Ascending aorta (tissue), 2 donors: ENCODE measurements around the gene KCNMA1. TPM values are rescaled to one million over a fixed set of nuclear protein-coding genes. Genes with fewer than 3 reads are reported as not detected.
"Not testable (repeated sequence)": the region's sequence is repeated elsewhere in the genome, so short reads cannot be mapped to it uniquely, and the experiment has no call there.

Experiments used
- DNase-seq, 2 donors: peaks; one replicate each; pipeline ENCODE4 v3.0.0-alpha.2; 2019; ENCODE audit warnings: low spot score in 2 of 2
- H3K27ac ChIP-seq, 2 donors: fragments of 200-600 bp; sonication (generic); one replicate each; pipeline ENCODE4 v1.5.1; 2016 to 2017; ENCODE audit warnings: mild to moderate bottlenecking in 1 of 2
- H3K27me3 ChIP-seq: fragments of 200-600 bp; sonication (generic); one replicate; pipeline ENCODE4 v1.5.1; 2017
- H3K36me3 ChIP-seq, 2 donors: fragments of 200-600 bp; sonication (generic); one replicate each; pipeline ENCODE4 v1.5.1; 2016
- H3K4me1 ChIP-seq, 2 donors: fragments of 200-600 bp; sonication (generic); one replicate each; pipeline ENCODE4 v1.5.1; 2016 to 2017; ENCODE audit warnings: mild to moderate bottlenecking in 1 of 2
- H3K4me3 ChIP-seq, 2 donors: fragments of 200-600 bp; sonication (generic); one replicate each; pipeline ENCODE4 v1.5.1; 2016 to 2017; ENCODE audit warnings: mild to moderate bottlenecking in 1 of 2
- H3K9me3 ChIP-seq, 2 donors: fragments of 200-600 bp; sonication (generic); one replicate each; pipeline ENCODE4 v1.5.1; 2016
- intact Hi-C: fragments of 100-400 bp; cut with DNase I; formaldehyde crosslinking; loops from one replicate; pipeline ENCODE4 v1.15.1; 2023
- total RNA-seq: library from RNA; depleted of rRNA; stranded (reverse); fragments of >200 nt; gene quantifications from one replicate; pipeline ENCODE4 v1.1.0, GENCODE V29; 2016
- TF ChIP-seq, protein P1 (sequence below), 3 experiments: fragments of 200-600 bp in 2 of 3; fragments of 450-650 bp in 1 of 3; sonication (generic) in 2 of 3; IDR thresholded peaks; one replicate each; pipeline ENCODE4 v1.5.1; 2016 to 2019; ENCODE audit warnings: antibody characterized with exemption in 3 of 3, mild to moderate bottlenecking in 1 of 3, moderate library complexity in 1 of 3

Gene KCNMA1
- total RNA-seq, 1 donor from 2014 or later: 28.6 TPM

DNA sequence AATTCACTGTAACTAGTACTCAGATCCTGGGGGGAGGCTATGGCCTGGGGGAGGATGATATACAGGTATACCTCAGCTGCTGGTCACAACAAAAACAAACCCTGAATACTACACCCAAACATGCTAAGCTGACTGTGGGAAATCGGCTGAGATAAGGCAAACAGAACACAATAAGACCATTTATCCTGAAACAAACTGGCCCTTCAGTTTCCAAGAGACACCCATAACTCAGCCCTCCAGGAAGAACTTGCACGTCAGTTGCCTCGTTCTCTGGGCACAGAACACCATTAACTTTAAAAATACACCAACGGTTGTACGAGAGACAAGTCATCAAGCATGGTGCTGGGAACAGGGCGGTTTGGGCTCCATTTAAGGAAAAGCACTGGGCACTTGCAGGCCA lies 24.1 kb upstream of the KCNMA1 start:
- Histone ChIP-seq H3K4me3 (no peak overlapping the region), H3K27ac (no peak overlapping the region), H3K4me1 (no peaks in the 10 kb centered on the region), H3K27me3 (no peaks in the 10 kb centered on the region), H3K9me3 (peaks cover 8 to 9% of the 10 kb centered on the region in 2 donors), H3K36me3 (no peaks in the 10 kb centered on the region)
- DNase-seq: no peak
- intact Hi-C loops: no loop called here
- TF ChIP-seq, protein P1, sequence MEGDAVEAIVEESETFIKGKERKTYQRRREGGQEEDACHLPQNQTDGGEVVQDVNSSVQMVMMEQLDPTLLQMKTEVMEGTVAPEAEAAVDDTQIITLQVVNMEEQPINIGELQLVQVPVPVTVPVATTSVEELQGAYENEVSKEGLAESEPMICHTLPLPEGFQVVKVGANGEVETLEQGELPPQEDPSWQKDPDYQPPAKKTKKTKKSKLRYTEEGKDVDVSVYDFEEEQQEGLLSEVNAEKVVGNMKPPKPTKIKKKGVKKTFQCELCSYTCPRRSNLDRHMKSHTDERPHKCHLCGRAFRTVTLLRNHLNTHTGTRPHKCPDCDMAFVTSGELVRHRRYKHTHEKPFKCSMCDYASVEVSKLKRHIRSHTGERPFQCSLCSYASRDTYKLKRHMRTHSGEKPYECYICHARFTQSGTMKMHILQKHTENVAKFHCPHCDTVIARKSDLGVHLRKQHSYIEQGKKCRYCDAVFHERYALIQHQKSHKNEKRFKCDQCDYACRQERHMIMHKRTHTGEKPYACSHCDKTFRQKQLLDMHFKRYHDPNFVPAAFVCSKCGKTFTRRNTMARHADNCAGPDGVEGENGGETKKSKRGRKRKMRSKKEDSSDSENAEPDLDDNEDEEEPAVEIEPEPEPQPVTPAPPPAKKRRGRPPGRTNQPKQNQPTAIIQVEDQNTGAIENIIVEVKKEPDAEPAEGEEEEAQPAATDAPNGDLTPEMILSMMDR (IDR thresholded peaks at IDR 0.05): no peak

DNA sequence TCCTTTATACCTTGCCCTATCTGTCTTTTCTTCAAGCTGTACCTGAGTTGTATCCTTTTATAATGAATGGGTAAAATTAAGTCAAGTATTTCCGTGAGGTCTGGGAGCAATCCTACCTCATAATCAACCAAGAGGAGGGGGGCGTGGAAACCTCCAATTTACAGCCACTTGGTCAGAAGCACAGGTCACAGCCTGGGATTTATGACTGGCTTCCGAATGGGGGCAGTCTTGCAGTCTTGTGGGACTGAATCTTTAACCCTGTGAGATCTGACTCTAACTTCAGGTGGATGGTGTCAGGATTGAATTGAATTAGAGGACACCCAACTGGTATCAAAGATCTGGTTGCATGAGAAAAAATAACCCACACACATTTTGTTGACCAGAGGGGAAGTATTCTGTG lies 23.5 kb upstream of the KCNMA1 start:
- intact Hi-C loops: no loop called here
- TF ChIP-seq, protein P1 (IDR thresholded peaks at IDR 0.05): no peak
- no peak for DNase-seq
- Histone ChIP-seq H3K36me3 (no peaks in the 10 kb centered on the region), H3K9me3 (peaks cover 8 to 9% of the 10 kb centered on the region in 2 donors), H3K4me3 (no peak overlapping the region), H3K27me3 (no peaks in the 10 kb centered on the region), H3K27ac (no peak overlapping the region), H3K4me1 (no peaks in the 10 kb centered on the region)

DNA sequence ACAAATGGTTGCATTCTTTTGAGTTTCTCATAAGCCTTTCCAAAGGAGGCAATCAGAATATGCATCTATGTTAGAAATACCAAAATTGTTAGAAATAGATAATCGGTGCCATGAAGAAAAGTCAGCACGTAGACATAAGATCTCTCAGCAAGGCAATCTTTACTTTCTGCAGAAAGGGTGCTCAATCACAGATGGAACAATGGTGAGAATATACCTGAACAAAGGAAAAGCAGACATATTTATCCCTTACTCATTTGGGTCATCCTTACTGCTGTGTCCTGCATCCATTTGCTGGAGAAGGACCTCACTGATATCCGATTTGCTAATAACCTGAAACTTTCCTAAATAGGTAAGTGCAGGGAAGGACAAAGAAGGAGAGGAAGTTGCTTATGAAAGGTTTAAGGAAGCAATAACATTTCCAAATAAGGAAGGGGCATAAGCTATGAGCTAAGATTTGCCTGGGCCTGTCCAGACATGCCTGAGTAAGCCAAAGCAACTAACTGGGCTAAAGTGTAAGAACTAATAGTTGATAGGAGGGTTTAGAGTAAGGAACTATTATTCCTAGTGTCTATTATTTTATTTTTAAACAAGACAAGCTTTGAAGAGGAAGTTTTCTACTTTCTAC lies 21.6 kb upstream of the KCNMA1 start:
- H3K9me3 ChIP-seq, H3K27ac ChIP-seq, H3K27me3 ChIP-seq, H3K36me3 ChIP-seq, H3K4me1 ChIP-seq, H3K4me3 ChIP-seq, intact Hi-C loops, DNase-seq: not testable (repeated sequence)

DNA sequence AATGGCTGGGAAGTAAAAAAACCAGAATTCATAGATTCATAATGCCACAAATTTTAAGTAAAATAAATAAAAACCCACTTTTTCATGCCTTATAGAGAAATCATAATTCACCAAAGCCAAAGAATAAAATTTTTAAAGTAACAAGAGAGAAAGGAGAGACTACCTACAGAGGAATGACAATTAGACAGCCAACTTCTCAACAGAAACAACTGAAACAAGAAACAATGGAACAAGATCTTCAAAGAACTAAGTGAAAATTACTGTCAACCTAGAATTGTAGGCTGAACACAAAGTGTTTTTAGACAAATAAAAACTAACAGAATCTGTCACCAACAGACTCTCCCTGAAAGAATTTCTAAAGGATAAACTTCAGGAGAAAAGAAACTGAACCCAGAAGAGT lies 15.6 kb upstream of the KCNMA1 start:
- no peaks in the 10 kb centered on the region for H3K27me3 ChIP-seq
- intact Hi-C loops: no loop called here
- TF ChIP-seq, protein P1 (IDR thresholded peaks at IDR 0.05): no peak

DNA sequence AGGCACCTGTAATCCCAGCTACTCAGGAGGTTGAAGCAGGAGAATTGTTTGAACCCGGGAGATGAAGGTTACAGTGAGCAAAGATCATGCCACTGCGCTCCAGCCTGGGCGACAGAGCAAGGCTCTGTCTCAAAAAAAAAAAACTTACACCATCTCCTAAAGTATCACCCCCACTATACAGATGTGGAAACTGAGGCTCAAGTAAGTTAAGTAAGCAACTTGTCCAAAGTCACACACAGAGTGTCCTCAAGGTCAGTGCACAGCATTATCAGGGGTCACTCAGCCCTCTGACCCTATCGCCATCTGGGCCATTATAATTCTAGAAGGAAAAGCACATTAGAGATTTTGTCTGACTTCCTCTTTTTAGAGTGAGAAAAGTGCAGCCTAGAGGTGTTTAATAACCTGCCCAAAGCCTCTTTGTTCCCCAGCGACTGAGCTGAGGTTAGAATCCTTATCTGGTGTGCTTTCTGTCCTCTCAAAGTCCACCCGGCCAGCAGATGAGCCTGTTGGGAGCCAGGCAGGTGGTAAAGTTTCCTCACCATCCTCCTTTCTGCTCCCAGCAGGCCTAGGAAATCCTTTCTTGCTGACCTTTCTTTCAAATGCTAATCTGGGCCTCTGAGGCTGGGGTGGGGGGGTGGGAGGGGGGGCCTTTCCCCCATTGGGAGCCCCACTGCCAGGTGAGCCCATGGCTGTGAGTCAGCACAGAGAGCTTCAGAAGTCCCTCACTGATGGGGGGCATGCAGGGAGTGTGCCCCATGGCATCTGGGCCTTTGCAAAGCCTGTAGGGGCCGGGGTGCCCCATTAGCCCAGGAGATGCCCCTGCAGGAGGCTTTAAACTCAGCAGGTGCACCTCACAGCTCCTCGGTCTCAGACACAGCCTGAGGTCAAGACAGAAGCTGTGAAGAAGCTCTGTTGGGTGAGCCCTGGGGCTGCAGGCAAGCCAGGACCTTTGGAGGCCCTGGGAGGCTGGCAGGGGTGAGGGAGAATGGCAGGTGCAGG lies 12.0 kb upstream of the KCNMA1 start:
- Histone ChIP-seq H3K27ac (no peak overlapping the region), H3K4me3 (no peak overlapping the region), H3K4me1 (no peaks in the 10 kb centered on the region), H3K27me3 (no peaks in the 10 kb centered on the region), H3K9me3 (peaks cover 0 to 10% of the 10 kb centered on the region in 2 donors), H3K36me3 (no peaks in the 10 kb centered on the region)
- intact Hi-C loops: no loop called here
- TF ChIP-seq, protein P1 (IDR thresholded peaks at IDR 0.05): no peak
- no peak for DNase-seq

More for the DNA sequence above, 15.6 kb upstream of the KCNMA1 start:
- peaks cover 0 to 10% of the 10 kb centered on the region in 2 donors for H3K9me3 ChIP-seq
- H3K36me3 ChIP-seq: no peaks in the 10 kb centered on the region
- DNase-seq: no peak
- H3K4me3 ChIP-seq: no peak overlapping the region
- H3K27ac ChIP-seq: no peak overlapping the region
- no peaks in the 10 kb centered on the region for H3K4me1 ChIP-seq

DNA sequence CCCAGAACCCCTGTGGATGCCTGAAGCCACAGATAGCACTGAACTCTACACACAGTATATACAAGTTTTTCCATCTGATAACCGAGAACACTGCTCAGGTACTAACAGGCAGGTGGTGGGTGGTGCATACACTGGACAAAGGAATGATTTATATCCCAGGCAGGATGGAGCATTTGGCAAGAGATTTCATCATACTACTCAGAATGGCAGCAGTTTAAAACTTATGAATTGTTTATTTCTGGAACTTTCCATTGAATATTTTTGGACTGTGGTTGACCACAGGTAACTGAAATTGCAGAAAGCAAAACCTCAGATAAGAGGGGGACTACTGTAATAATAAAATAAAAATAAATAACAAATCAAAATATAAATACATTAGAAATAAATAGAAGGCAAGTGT lies 10.9 kb upstream of the KCNMA1 start:
- Histone ChIP-seq H3K4me3 (no peak overlapping the region), H3K9me3 (peaks cover 0 to 9% of the 10 kb centered on the region in 2 donors), H3K27ac (no peak overlapping the region), H3K4me1 (no peaks in the 10 kb centered on the region), H3K36me3 (no peaks in the 10 kb centered on the region), H3K27me3 (no peaks in the 10 kb centered on the region)
- TF ChIP-seq, protein P1 (IDR thresholded peaks at IDR 0.05): no peak
- intact Hi-C loops: no loop called here
- no peak for DNase-seq
